OCI-LY3 (cell line): ENCODE results near the gene HBA1.

Experiments
- CTCF ChIP-seq: fragments of 200-600, 300-600 bp; sonication (generic); IDR thresholded peaks from 2 replicates; pipeline ENCODE4 v1.5.1; 2014; ENCODE audit warnings: antibody characterized with exemption, low read length, low read depth
- EZH2phosphoT487 ChIP-seq: fragments of 200-600 bp; shearing (Covaris generic); IDR thresholded peaks from 2 replicates; pipeline ENCODE4 v1.6.1; 2018; ENCODE audit warnings: antibody characterized with exemption, mixed run types, low read depth

GRCh38 chr16:185213-185612, 8.7 kb downstream of the HBA1 start:
- TF ChIP-seq CTCF, result no peak
- TF ChIP-seq EZH2phosphoT487, result no peak
